HCT116 (cell line): Measurements from ENCODE around the gene NIN.

Experiments
- ATF3 ChIP-seq: IDR thresholded peaks from 2 replicates; pipeline ENCODE4 v1.6.1; 2012
- CBX3 ChIP-seq: IDR thresholded peaks from 2 replicates; pipeline ENCODE4 v1.6.1; 2012; ENCODE audit warnings: low read depth
- CEBPB ChIP-seq: IDR thresholded peaks from 2 replicates; pipeline ENCODE4 v1.6.1; 2012; ENCODE audit warnings: low read depth
- CTCF ChIP-seq, 3 experiments: fragments of 200-600 bp in 1 of 3; sonication (generic) in 1 of 3; IDR thresholded peaks in 2 of 3; conservative IDR thresholded peaks in 1 of 3; 2 replicates each; pipeline ENCODE4 v1.5.1; 2012 to 2017; ENCODE audit warnings: low read depth in 2 of 3, low read length in 2 of 3, antibody characterized with exemption in 1 of 3, borderline replicate concordance in 1 of 3, control low read depth in 1 of 3, mild to moderate bottlenecking in 1 of 3, mixed read lengths in 1 of 3, mixed run types in 1 of 3, moderate library complexity in 1 of 3; ENCODE audit not compliant: insufficient read depth in 1 of 3
- FOSL1 ChIP-seq: IDR thresholded peaks from 2 replicates; pipeline ENCODE4 v1.6.1; 2012; ENCODE audit warnings: low read depth
- JUND ChIP-seq: IDR thresholded peaks from 2 replicates; pipeline ENCODE4 v1.6.1; 2012
- POLR2A ChIP-seq: IDR thresholded peaks from 2 replicates; pipeline ENCODE4 v1.7.0; 2011; ENCODE audit warnings: borderline replicate concordance; ENCODE audit not compliant: insufficient read depth, insufficient read length; ENCODE audit errors: extremely low read depth
- RAD21 ChIP-seq: IDR thresholded peaks from 2 replicates; pipeline ENCODE4 v1.6.1; 2012; ENCODE audit warnings: low read depth, mild to moderate bottlenecking
- SP1 ChIP-seq: IDR thresholded peaks from 2 replicates; pipeline ENCODE4 v1.6.1; 2012; ENCODE audit warnings: low read depth
- TCF7L2 ChIP-seq: IDR thresholded peaks from 2 replicates; pipeline ENCODE4 v1.7.0; 2011; ENCODE audit warnings: borderline replicate concordance, inconsistent platforms; ENCODE audit not compliant: insufficient read depth, insufficient read length; ENCODE audit errors: extremely low read depth
- YY1 ChIP-seq: IDR thresholded peaks from 2 replicates; pipeline ENCODE4 v1.6.1; 2011; ENCODE audit warnings: low read length, low read depth, moderate library complexity, mild to moderate bottlenecking; ENCODE audit not compliant: insufficient replicate concordance; ENCODE audit errors: extremely low read depth
- ZBTB33 ChIP-seq: IDR thresholded peaks from 2 replicates; pipeline ENCODE4 v1.6.1; 2011; ENCODE audit warnings: mild to moderate bottlenecking, low read length, moderate library complexity; ENCODE audit not compliant: insufficient replicate concordance; ENCODE audit errors: extremely low read depth
- ZNF274 ChIP-seq: fragments of 200-500 bp; sonication (Bioruptor generic); IDR thresholded peaks from 2 replicates; pipeline ENCODE4 v1.6.1; 2014; ENCODE audit warnings: mild to moderate bottlenecking, low read depth, low read length, inconsistent platforms

GRCh38 chr14:50726372-50727107 is 104.4 kb downstream of the NIN start:
- no peak for TF ChIP-seq CTCF (IDR thresholded peaks at IDR 0.05 in 2 of 3, conservative IDR thresholded peaks at IDR 0.05 in 1 of 3; ENCODE audit: borderline replicate concordance in 1 of 3, insufficient read depth in 1 of 3, low read depth in 2 of 3, low read length in 2 of 3)
- no peak for TF ChIP-seq CEBPB
- no peak for TF ChIP-seq POLR2A
- TF ChIP-seq ZNF274 = no peak
- no peak for TF ChIP-seq ATF3
- no peak for TF ChIP-seq RAD21
- TF ChIP-seq YY1 = no peak
- TF ChIP-seq CBX3 = no peak
- TF ChIP-seq TCF7L2 = no peak
- no peak for TF ChIP-seq JUND
- TF ChIP-seq FOSL1 = no peak
- TF ChIP-seq ZBTB33 = no peak
- TF ChIP-seq SP1 = no peak
